ENCODE measurements around the gene ASF1B.

ASF1B gene

GRCh38 chr19:14081797-14082674 lies 54.4 kb downstream of the ASF1B start:
- no peak for DNase-seq

- peak; percentile 100 for DNase-seq
Measured at GRCh38 chr19:14080887-14081796, 55.2 kb downstream of the ASF1B start.

GRCh38 chr19:14078411-14078810 lies 58.0 kb downstream of the ASF1B start:
- no peak for DNase-seq

GRCh38 chr19:14073925-14074838 lies 62.2 kb downstream of the ASF1B start:
- peak; percentile 37 for DNase-seq

- peak; percentile 90 for DNase-seq
Measured at GRCh38 chr19:14073261-14073924, 63.0 kb downstream of the ASF1B start.

GRCh38 chr19:14072535-14073260 lies 63.7 kb downstream of the ASF1B start, which contains the start of gene MISP3:
Gene MISP3, plus strand, starts transcription at chr19:14072786. Its CDS starts 524 bp downstream, at chr19:14073310.
- peak; percentile 64 for DNase-seq

GRCh38 chr19:14070268-14071050 lies 65.9 kb downstream of the ASF1B start:
- DNase-seq: no peak

Measured in hematopoietic multipotent progenitor cell treated with erythropoietin and hydrocortisone succinate and interleukin-3 and kit ligand, for 4 days (in vitro differentiated cells).